Measurements from ENCODE around the gene SLC44A5. TPM values are rescaled to one million over a fixed set of nuclear protein-coding genes. Genes with fewer than 3 reads are reported as not detected.

Gene SLC44A5
- polyA plus RNA-seq, 3 donors = not detected

DNA sequence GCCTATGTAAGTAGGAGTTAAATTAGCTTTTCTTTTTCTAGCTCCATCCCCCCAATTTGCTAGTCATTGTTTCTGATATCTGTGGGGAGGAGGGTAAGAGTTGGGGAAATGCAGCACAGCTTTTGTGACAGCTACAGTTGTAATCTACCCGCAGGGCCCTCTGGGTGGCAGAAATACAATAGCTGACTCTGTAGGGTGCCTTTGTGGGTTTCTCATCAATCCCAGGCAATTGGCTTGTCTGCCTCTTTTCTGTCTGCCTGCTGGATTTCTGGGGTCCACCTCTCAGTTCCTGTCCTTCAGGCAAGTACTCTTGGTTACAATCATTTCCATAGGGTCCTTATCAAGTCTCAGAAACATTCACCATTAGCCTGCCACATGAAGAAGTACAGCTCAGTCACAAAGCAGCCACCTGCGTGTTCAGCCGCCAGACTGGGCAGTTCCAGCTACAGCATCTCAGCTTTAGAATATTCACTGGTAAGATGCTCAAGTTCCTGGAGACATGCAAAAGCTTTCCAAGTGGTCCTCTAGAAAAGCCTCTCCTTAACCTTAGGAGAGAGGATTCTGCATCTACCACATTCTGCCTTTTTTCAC is 19.2 kb upstream of the SLC44A5 start:
- peaks cover 0 to 3% of the 10 kb centered on the region in 2 donors for H3K27me3 ChIP-seq (ENCODE audit: control insufficient read depth in 2 of 2, insufficient read depth in 2 of 2, low read length in 2 of 2)
- intact Hi-C loops (cut with micrococcal nuclease) = no loop called here
- H3K9me3 Mint-ChIP-seq = peaks cover 0 to 6% (median 2%) of the 10 kb centered on the region in 7 donors
- H3K9me3 ChIP-seq (replicated peaks in 1 of 2; ENCODE audit: control insufficient read depth in 1 of 2, insufficient read depth in 1 of 2, low read length in 2 of 2) = no peaks in the 10 kb centered on the region
- H3K4me1 Mint-ChIP-seq = peaks cover 4% of the 10 kb centered on the region
- H3K4me3 ChIP-seq (replicated peaks in 1 of 3; ENCODE audit: low read depth in 2 of 3, low read length in 3 of 3) = no peak overlapping the region
- H3K36me3 ChIP-seq (replicated peaks in 1 of 2; ENCODE audit: control insufficient read depth in 1 of 2, insufficient read depth in 2 of 2, low read length in 2 of 2) = no peaks in the 10 kb centered on the region
- 68% methylated on average over 3 of the region's 3 CpGs for WGBS (ENCODE audit: insufficient coverage)
- no peaks in the 10 kb centered on the region for H3K36me3 Mint-ChIP-seq
- no peak overlapping the region for H3K4me2 ChIP-seq (replicated peaks; ENCODE audit: extremely low read depth, low read length, poor library complexity, severe bottlenecking)
- H3K4me1 ChIP-seq (ENCODE audit: control insufficient read depth in 1 of 2, insufficient read depth in 2 of 2, low read length in 2 of 2) = no peaks in the 10 kb centered on the region
- H3K27ac ChIP-seq (ENCODE audit: low read depth in 1 of 2, low read length in 2 of 2) = no peak overlapping the region
- no peak overlapping the region for H3K4me3 Mint-ChIP-seq
- DNase-seq = no peak
- H2AFZ ChIP-seq (ENCODE audit: insufficient read depth, low read depth, low read length, poor library complexity, severe bottlenecking) = no peak overlapping the region
- H3K79me2 ChIP-seq (ENCODE audit: insufficient read depth, low read length) = no peaks in the 10 kb centered on the region
- TF ChIP-seq, protein P1, sequence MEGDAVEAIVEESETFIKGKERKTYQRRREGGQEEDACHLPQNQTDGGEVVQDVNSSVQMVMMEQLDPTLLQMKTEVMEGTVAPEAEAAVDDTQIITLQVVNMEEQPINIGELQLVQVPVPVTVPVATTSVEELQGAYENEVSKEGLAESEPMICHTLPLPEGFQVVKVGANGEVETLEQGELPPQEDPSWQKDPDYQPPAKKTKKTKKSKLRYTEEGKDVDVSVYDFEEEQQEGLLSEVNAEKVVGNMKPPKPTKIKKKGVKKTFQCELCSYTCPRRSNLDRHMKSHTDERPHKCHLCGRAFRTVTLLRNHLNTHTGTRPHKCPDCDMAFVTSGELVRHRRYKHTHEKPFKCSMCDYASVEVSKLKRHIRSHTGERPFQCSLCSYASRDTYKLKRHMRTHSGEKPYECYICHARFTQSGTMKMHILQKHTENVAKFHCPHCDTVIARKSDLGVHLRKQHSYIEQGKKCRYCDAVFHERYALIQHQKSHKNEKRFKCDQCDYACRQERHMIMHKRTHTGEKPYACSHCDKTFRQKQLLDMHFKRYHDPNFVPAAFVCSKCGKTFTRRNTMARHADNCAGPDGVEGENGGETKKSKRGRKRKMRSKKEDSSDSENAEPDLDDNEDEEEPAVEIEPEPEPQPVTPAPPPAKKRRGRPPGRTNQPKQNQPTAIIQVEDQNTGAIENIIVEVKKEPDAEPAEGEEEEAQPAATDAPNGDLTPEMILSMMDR (IDR thresholded peaks at IDR 0.05) = no peak
- no peak overlapping the region for H3K9ac ChIP-seq (ENCODE audit: insufficient read depth, low read length, poor library complexity, severe bottlenecking)
- H3K27me3 Mint-ChIP-seq (ENCODE audit: low read depth in 3 of 3) = peaks cover 0 to 6% (median 4%) of the 10 kb centered on the region in 3 donors
- H4K20me1 ChIP-seq (ENCODE audit: insufficient read depth, low read length) = no peaks in the 10 kb centered on the region
- H3K27ac Mint-ChIP-seq = no peak overlapping the region

DNA sequence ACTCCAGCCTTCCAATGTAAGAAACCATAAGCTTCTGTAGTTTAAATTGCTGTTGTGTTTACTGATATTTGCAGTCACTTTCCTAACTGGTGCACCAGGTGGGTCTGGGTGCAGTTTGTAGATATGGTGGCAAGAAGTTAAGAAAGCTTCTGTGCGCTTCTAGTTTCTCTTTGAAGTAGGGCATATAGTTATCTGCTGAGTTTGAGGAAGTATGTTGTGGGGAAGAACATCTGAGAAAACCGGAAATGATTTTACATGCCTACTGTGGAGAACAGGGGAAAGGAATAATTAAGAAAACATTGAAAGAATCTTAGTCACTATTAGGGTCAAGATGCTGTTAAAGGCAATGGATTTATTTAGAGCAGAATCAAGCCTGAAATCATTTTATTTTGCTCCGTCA is 14.9 kb upstream of the SLC44A5 start:
- no peak overlapping the region for H3K27ac Mint-ChIP-seq
- intact Hi-C loops (cut with micrococcal nuclease) = no loop called here
- Histone ChIP-seq H3K27me3 (ENCODE audit: control insufficient read depth in 2 of 2, insufficient read depth in 2 of 2, low read length in 2 of 2) (peaks cover 2 to 3% of the 10 kb centered on the region in 2 donors), H3K79me2 (ENCODE audit: insufficient read depth, low read length) (no peaks in the 10 kb centered on the region), H3K36me3 (replicated peaks in 1 of 2; ENCODE audit: control insufficient read depth in 1 of 2, insufficient read depth in 2 of 2, low read length in 2 of 2) (no peaks in the 10 kb centered on the region), H3K9me3 (replicated peaks in 1 of 2; ENCODE audit: control insufficient read depth in 1 of 2, insufficient read depth in 1 of 2, low read length in 2 of 2) (no peaks in the 10 kb centered on the region), H3K9ac (ENCODE audit: insufficient read depth, low read length, poor library complexity, severe bottlenecking) (no peak overlapping the region), H3K4me3 (replicated peaks in 1 of 3; ENCODE audit: low read depth in 2 of 3, low read length in 3 of 3) (no peak overlapping the region), H3K27ac (ENCODE audit: low read depth in 1 of 2, low read length in 2 of 2) (no peak overlapping the region), H3K4me1 (ENCODE audit: control insufficient read depth in 1 of 2, insufficient read depth in 2 of 2, low read length in 2 of 2) (no peaks in the 10 kb centered on the region), H3K4me2 (replicated peaks; ENCODE audit: extremely low read depth, low read length, poor library complexity, severe bottlenecking) (no peak overlapping the region), H2AFZ (ENCODE audit: insufficient read depth, low read depth, low read length, poor library complexity, severe bottlenecking) (no peak overlapping the region), H4K20me1 (ENCODE audit: insufficient read depth, low read length) (no peaks in the 10 kb centered on the region)
- TF ChIP-seq, protein P1 (IDR thresholded peaks at IDR 0.05) = no peak
- no peak overlapping the region for H3K4me3 Mint-ChIP-seq
- 59% methylated on average over 3 of the region's 3 CpGs for WGBS (ENCODE audit: insufficient coverage)
- peaks cover 0 to 5% (median 4%) of the 10 kb centered on the region in 3 donors for H3K27me3 Mint-ChIP-seq (ENCODE audit: low read depth in 3 of 3)
- peaks cover 4% of the 10 kb centered on the region for H3K4me1 Mint-ChIP-seq
- no peak for DNase-seq
- H3K36me3 Mint-ChIP-seq = no peaks in the 10 kb centered on the region
- peaks cover 0 to 10% (median 2%) of the 10 kb centered on the region in 7 donors for H3K9me3 Mint-ChIP-seq
